LNCaP clone FGC (cell line): ENCODE results near the gene SECISBP2.
A peak's percentile ranks its signal among the peaks of the same experiment; 100 is the strongest.
"Not testable (repeated sequence)": the region's sequence is repeated elsewhere in the genome, so short reads cannot be mapped to it uniquely, and the experiment has no call there.

Experiments used
- DNase-seq: peaks from one replicate; pipeline ENCODE4 v3.0.0-alpha.2; 2011; ENCODE audit warnings: low read depth
- H3K4me3 ChIP-seq: 2 replicates; pipeline ENCODE4 v1.5.1; 2011; ENCODE audit warnings: mild to moderate bottlenecking, low read depth, low read length, control low read depth
- TF ChIP-seq, protein P1 (sequence below): IDR thresholded peaks from 2 replicates; pipeline ENCODE4 v1.5.1; 2012; ENCODE audit warnings: mild to moderate bottlenecking; ENCODE audit not compliant: control insufficient read depth, insufficient read depth; ENCODE audit errors: extremely low read depth

SECISBP2 gene

DNA sequence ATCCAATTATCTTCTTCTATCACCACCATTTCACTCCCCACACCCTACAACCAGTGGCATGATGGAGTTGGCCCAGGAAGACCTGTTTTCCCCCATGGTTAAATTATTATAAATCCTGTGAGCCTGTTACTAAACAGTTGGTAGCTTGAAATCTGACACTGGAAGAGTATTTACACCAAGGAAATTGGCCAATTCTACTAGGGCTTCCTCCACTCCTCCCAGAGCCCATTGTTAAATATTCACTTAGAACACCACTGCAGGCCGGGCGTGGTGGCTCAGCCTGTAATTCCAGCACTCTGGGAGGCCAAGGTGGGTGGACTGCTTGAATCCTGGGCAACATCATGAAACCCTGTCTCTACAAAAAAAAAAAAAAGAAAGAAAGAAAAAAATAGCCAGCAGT is 39.7 kb upstream of the SECISBP2 start:
- no peak overlapping the region for H3K4me3 ChIP-seq
- TF ChIP-seq, protein P1, sequence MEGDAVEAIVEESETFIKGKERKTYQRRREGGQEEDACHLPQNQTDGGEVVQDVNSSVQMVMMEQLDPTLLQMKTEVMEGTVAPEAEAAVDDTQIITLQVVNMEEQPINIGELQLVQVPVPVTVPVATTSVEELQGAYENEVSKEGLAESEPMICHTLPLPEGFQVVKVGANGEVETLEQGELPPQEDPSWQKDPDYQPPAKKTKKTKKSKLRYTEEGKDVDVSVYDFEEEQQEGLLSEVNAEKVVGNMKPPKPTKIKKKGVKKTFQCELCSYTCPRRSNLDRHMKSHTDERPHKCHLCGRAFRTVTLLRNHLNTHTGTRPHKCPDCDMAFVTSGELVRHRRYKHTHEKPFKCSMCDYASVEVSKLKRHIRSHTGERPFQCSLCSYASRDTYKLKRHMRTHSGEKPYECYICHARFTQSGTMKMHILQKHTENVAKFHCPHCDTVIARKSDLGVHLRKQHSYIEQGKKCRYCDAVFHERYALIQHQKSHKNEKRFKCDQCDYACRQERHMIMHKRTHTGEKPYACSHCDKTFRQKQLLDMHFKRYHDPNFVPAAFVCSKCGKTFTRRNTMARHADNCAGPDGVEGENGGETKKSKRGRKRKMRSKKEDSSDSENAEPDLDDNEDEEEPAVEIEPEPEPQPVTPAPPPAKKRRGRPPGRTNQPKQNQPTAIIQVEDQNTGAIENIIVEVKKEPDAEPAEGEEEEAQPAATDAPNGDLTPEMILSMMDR: no peak
- DNase-seq: no peak

DNA sequence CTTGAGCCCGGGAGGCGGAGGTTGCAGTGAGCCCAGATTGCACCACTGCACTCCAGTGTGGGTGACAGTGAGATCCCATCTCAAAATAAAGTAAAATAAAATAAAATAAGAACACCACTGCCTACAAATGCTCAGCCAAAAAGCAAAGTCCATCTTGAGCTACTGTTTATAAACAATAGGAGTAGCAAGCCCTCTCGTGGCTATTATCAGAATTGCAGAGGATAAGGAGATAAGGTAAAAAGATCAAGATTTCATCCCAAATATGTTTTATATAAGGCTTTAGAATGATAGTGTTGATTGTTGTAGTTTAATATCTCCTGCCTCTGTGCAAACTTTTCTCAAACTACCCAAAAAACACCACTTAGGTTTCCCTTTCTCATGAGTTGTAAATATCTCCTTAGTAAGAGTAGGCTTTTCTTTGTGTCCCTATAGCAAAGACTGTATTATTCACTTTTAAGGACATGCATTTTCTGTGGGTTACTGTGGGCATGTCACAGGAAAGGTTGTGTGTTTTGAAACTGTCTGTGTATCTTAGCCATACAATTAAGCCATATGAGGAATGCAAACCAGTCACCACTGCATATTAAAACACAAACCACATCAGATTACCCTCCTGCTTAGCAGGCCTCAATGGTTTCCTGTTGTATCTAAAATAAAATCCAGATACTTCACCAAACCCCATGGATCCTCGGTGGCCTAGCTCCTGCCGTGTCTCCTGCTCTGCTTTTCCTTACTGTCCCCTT is 39.1 kb upstream of the SECISBP2 start:
- TF ChIP-seq, protein P1: peak; percentile 76
- no peak for DNase-seq
- no peak overlapping the region for H3K4me3 ChIP-seq

DNA sequence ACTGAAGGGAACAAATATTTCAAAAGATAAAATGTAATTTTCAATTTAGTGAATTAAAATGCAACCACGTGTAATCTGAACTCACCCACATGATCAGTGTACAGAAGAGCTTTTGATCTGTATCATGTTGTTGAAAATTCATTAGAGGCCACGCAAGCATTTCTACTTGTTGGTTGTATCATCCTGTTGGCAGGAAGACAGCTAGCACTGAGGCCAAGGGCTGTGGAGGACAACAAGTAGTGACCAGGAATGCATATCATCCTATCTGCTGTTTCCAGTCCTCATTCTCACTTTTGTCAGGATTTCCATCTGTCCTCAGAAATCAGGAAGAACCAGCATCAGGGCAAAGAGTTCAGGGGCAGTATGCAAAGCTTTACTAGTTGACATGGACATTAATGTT is 37.2 kb upstream of the SECISBP2 start:
- TF ChIP-seq, protein P1: no peak
- no peak for DNase-seq
- H3K4me3 ChIP-seq: no peak overlapping the region

DNA sequence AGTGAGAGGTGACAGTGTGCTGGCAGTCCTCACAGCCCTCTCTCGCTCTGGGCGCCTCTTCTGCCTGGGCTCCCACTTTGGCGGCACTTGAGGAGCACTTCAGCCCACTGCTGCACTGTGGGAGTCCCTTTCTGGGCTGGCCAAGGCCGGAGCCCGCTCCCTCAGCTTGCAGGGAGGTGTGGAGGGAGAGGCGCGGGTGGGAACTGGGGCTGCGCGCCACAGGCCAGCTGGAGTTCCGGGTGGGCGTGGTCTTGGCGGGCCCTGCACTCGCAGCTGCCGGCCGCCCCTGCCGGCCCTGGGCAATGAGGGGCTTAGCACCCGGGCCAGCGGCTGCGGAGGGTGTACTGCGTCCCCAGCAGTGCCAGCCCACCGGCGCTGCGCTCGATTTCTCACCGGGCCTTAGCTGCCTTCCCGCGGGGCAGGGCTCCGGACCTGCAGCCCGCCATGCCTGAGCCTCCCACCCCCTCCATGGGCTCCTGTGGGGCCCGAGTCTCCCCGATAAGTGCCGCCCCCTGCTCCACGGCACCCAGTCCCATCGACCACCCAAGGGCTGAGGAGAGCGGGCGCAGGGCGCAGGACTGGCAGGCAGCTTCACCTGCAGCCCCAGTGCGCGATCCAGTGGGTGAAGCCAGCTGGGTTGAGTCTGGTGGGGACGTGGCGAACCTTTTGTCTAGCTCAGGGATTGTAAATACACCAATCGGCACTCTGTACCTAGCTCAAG is 35.9 kb upstream of the SECISBP2 start:
- DNase-seq, H3K4me3 ChIP-seq: not testable (repeated sequence)

DNA sequence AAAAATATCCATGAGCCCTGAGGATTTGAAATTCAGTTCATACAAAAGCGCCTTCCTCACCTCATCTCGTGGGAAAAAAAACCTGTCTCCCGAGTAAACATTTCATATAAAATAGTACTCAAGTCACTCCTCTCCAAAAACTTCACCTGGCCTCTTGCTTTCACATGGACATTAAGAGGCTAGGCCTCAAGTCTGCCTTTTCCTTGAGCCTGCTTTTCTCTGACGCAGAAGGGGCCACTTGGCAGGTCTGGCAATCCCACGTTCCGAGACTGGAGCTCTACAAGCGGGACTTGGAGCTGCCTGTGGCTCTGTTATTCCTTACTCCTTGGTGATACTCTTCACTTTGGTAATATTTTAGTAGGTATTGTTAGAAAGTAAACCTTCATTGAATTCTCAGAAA is 34.2 kb upstream of the SECISBP2 start:
- H3K4me3 ChIP-seq: no peak overlapping the region
- DNase-seq: no peak
- TF ChIP-seq, protein P1: no peak

DNA sequence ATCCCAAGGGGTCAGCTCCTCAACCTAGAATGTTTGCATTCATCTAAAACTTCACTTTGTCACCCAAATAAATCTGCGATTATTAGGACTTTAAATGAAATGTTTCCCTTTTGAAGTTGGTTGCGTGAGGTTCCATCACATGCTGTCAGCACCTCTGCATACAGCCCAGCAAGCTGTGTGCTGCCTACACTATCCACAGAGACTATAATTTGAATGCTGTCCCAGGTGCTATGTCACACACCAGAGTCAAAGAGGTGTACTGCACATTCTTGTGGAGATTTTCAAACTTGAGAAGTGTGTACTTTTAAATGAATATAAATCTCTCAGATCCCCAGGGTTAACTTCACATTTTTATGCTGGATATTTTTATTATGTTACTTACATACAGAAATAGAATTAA is 26.6 kb upstream of the SECISBP2 start:
- no peak for DNase-seq
- TF ChIP-seq, protein P1: no peak
- H3K4me3 ChIP-seq: no peak overlapping the region

DNA sequence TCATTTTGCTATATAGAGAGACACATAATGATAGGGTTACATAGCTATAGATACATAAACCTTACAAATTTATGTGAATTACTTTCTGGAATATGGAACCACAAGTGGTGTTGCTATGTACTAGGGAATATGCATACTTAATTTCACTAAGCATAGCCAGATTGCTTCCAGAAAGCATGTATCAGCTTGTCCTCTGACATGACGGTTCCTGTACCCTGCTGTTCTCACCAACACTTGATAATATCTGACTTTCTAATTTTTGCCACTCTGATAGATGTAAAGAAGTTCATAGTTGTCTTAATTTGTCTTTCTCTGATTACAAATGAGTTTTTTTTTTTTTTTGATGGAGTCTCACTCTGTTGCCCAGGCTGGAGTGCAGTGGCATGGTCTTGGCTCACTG is 25.3 kb upstream of the SECISBP2 start:
- TF ChIP-seq, protein P1: no peak
- no peak overlapping the region for H3K4me3 ChIP-seq

More for the DNA sequence above, 25.3 kb upstream of the SECISBP2 start:
- no peak for DNase-seq
